Stimulated activated CD4-positive, alpha-beta T cell treated with anti-CD3 and anti-CD28 coated beads, Interleukin-1b, Interleukin-23, amount 100 ng/mL, for 1 hour (primary cell): ENCODE results near the gene MGAT5B.
A peak's percentile ranks its signal among the peaks of the same experiment; 100 is the strongest.
"Not testable (repeated sequence)": the region's sequence is repeated elsewhere in the genome, so short reads cannot be mapped to it uniquely, and the experiment has no call there.

ENCODE experiments used
- DNase-seq, 2 donors: peaks; one replicate each; pipeline ENCODE4 v3.0.0-alpha.2; 2020; ENCODE audit warnings: low read depth in 2 of 2

MGAT5B gene

DNA sequence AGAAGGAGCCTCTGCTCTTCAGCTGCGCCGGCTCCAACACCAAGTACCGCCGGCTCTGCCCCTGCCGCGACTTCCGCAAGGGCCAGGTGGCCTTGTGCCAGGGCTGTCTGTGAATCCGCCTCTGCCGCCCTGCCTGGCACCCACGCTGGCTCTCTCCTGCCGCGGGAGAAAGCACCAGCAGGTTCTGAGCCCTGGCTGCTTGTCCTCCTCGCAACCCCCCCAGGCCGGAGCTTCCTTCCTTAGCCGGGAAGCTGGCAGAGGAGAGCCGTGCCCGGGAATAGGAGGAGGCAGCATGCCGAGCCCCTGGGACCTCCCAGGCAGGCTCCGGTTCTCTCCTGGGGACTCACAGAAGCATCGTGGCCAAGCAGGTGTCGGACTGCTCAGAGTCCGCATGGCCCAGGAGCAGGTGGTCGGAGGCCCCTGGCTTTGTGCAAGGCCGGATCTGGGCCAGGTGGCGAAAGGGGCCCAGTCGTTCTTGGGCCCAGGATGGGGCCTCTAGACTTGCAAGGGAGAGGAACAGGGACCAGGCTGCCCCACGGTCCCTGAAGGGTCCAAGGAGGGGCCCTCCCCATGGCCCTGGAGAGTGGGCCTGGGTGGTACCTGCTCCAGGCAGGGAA lies 80.6 kb downstream of the MGAT5B start:
- no peak for DNase-seq

DNA sequence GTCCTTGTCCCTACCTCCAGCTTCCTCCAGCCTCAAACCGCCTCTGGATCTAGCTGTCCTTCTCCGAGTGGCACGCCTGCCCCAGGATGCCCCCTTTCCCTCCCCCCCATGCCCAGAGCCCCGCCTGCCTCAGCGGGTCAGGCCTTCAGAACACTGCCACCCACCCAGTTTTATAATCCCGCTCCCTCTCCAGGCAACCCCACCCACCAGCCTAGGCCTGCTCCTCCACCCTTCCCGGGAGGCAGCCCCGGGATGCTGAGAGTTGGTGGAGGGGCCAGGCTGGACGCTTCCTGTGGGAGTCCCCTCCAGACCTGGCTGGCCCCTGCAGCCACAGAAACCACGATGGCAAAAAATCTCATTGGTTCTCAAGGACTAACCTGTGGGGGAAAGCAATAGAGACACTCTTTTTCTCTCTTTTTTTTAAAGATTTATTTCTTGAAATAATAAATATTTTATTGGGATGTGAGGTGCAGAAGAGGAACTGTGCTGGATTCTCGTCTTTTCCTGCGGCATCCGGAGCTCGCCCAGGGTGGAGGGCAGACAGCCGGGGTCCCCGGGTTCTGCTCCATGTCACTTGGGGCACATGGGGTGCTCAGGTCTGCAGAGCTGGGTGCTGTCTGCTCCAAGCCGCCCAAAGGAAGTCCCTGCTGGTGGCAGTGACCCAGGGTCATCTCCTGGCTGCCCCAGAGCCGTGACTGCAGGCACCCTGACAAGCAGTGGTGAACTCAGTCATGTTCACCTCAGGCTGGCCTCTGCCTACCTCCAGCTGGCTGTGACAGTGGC lies 81.9 kb downstream of the MGAT5B start:
- no peak for DNase-seq

- DNase-seq: no peak
Observed at GRCh38 chr17:76951375-76951905, 83.2 kb downstream of the MGAT5B start.

GRCh38 chr17:76952402-76952801 lies 84.2 kb downstream of the MGAT5B start:
- DNase-seq: no peak

DNA sequence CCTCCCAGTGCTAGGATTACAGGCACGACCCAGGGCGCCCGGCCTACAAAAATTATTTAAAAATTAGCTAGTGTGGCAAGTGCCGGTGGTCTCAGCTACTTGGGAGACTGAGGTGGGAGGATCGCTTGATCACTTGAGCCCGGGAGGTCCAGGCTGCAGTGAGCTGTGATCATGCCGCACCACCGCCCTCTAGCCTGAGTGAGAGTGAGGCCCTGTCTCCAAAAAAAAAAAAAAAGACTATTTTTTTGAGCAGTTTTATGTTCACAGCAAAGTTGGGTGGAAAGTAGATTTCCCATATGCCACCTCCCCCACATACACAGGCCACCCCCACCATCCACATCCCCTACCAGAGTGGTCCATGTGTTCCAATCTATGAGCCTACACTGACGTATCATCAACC lies 84.9 kb downstream of the MGAT5B start:
- no peak for DNase-seq

DNA sequence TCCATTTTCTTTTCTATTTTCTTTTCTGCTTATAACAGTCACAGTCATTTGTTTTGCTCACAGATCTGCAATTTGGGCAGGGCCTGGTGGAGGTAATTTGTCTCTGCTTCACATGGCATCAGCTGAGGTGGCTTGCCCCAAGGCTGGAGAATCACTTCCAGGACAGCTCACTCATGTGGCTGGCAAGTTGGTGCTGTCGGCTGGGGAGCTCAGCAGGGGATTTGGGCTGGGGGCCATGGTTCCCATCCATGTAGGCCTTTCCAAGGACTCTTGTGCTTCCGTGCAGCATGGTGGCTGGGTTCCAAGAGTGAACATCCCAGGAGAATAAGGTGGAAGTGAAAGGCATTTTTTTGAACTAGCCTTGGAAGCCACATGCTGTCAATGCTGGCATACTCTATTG lies 85.7 kb downstream of the MGAT5B start:
- no peak for DNase-seq

DNA sequence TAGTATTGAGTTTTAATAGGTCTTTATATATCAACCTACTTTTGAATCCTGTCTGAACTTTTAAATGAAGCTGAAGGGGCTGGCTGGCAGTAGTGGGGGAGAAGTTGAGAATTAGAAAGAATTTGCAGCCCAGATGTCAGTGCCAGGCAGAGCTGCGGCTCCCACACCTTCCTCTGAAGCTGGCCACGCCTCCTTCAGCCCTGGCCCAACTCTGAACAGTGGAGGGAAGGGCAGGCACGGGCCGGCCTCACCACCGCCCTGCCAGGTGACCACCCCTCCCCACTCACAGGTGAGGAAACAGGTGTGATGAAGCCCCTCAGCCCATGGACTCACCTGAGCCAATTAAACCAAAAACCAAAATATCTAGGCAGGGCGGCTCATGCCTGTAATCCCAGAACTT lies 87.0 kb downstream of the MGAT5B start:
- no peak for DNase-seq

DNA sequence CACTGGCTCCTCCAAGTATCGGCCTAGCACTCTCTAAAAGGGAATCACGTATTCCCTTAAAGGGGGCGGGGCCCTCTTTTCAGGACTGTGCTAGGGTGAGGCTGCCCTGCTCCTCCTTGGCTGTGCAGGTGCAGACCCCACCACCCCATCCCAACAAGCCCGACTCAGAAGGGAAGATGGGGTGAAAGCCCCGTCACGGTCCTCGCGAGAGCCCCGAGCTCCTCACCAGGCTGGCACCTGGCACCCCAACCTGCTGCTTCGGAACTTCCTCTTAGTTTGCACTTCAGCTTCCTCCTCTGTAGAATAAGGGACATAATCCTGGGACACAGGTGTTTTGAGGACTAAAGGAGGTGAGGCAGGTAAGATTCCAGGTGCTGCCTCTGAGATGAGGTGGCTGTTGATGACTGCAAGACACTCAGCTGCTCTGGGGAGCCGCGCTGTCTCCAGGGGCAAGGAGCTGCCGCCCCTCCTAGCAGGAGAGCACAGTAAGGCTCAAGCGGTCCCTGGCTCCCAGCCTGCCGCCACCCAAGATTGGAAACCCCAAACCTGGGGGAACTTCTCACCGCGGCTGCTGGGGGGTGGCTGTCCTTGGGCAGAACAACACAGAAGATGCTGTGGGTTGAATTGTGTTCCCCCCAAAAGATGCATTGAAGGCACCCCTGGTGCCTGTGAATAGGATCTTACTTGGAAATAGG lies 88.8 kb downstream of the MGAT5B start:
- no peak for DNase-seq

GRCh38 chr17:76957678-76958464 lies 89.7 kb downstream of the MGAT5B start:
- no peak for DNase-seq

GRCh38 chr17:76958974-76959373 lies 90.8 kb downstream of the MGAT5B start:
- no peak for DNase-seq

DNA sequence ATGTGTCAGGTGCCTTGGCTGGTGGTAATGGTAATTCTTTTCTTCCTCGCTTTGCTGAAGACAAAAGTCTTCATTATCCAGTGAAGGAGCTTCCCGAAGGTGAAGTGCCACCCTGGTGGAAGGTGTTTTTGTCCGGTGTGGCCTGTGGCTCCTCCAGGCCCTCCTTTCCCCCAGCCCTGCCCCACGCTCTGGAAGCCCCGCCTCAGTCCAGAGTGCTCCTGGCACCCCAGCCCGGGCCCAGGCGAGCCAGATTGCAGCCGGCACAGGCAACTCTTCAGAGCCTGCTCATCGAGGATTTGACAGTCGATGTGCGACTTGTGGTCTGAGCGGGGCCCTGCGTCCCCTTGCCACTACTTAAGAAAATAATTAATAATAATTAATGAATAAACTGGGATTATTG lies 93.7 kb downstream of the MGAT5B start:
- no peak for DNase-seq

- no peak for DNase-seq
Observed at GRCh38 chr17:76962858-76963257, 94.7 kb downstream of the MGAT5B start.

GRCh38 chr17:76966016-76966415 lies 97.8 kb downstream of the MGAT5B start:
- no peak for DNase-seq

- no peak for DNase-seq
Observed at GRCh38 chr17:76966486-76967181, 98.4 kb downstream of the MGAT5B start.

- DNase-seq: no peak
Observed at GRCh38 chr17:76967762-76968161, 99.6 kb downstream of the MGAT5B start.

DNA sequence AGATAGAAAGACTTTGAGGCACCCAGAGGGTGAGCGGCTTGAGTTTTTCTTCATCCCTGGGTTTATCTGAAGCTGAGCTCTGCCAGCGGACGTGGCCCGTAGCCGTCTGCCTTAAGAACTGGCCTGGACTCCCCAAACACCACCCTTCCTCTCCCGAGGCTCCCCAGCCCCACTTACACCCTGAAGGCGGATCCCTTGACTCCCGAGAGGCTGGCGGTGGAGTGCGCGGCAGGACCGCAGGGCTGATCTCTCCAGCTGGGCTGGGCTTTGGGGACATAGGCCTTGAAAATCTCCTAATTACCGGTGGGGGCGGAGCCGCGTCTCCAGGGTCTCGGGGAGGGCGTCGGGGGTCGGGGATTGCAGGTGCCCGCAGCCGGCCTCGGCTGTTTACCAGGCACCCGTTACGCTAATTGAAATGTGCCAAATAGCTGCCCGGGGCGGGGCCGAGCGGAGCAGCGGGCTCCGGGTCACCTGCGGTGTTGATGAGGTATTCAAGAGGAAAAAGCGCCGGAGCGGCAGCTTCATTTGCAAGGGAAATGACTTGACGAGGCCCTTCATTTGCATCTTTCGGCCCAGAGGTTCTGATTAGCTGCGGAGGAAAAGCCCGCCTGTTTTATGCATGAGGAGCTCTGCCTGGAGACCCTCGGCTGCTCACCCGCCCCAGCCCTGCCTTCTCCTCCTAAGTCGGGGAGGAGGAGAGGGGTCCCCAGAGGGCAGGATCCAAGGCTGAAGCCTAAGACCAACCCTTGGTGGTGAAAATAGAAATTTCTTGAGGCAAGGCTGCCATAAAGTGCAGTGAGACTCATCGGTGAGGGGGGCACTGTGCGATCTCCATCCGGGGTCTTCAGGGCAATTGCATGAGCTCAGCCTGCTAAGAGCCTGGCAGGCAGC lies 100.7 kb downstream of the MGAT5B start:
- peak in 1 of 2 donors; percentile 10 for DNase-seq

DNA sequence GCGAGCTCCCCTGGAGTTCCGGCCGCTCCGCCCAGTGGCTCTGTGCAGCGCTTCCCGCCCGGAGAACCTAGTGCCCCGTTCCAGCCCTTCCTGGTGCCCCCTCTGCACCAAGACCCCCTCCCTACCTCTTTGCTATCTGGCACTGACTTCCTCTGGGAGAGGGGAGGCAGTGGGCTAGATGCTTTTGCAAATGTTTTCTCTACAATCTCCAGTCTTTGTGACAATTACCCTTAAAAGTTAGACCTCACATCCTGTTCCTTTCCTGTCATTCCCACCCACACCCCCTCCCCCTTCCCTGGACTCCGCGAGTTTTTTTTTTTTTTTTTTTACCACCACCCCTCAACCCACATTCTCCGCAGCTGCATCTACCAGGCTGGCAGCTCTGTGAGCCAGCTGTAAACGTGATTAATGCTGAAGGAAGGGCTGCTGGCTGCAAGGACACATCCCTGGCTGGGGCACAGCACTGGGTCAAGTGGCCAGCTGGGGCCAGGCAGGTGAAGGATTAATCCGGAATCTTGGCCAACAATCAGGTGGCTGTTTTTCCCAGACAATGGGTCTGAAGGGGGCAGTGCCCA lies 101.5 kb downstream of the MGAT5B start:
- DNase-seq: no peak

- not testable (repeated sequence) for DNase-seq
Observed at GRCh38 chr17:76970228-76970627, 102.0 kb downstream of the MGAT5B start.

DNA sequence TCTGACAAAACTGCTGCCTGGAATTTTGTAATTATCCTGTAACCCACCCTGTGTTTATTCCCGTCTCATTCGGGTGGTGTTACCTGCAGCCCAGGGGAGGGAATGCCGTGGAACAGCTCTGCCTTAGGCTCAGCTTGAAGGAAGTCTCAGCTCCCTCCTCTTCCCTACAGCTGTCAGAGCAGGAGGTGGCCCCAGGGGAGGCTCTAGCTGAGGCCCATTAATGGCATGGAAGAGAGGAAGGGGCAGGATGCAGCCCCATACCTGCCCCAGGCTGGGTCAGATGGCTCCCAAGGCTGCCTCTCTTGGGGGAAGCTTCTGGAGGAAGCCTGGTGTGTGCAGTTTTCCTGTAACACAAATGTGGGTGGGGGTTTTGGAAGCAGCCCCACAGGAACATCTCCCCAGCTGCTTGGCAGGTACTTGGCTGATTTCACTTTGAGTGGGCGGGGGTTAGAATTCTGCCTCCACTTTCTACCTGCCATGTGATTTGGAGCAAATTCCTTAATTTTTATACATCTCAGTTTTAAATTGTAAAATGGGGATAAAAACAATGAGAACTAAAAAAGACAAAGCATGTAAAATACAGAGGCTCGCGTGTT lies 103.9 kb downstream of the MGAT5B start:
- no peak for DNase-seq
